Endothelial cell of umbilical vein (primary cell): Measurements from ENCODE around the gene METTL16. TPM values are rescaled to one million over a fixed set of nuclear protein-coding genes. Genes with fewer than 3 reads are reported as not detected.

ENCODE experiments used
- BruUV-seq: library from RNA; stranded (reverse); fragments of 400-500 nt; replicated peaks from 2 replicates; lab custom pipeline; 2021; lab: Mats Ljungman, UMichigan
- CTCF ChIA-PET: fragments of 300-600, 350-600 bp; sonication (Branson Sonifier 250); formaldehyde crosslinking; loops from one replicate; lab custom pipeline; 2021; ENCODE audit warnings: antibody characterized with exemption, inconsistent platforms; lab: Charles Lee
- POLR2A ChIA-PET: fragments of 300-600, 350-600 bp; sonication (Branson Sonifier 250); formaldehyde crosslinking; loops from one replicate; lab custom pipeline; 2021; ENCODE audit warnings: antibody characterized with exemption, inconsistent platforms; lab: Charles Lee
- DNase-seq: peaks from one replicate; pipeline ENCODE4 v3.0.0-alpha.2; 2011; ENCODE audit warnings: low read depth, low spot score
- FAIRE-seq: peaks from 2 replicates; lab custom pipeline; 2011; peaks lifted over from hg19 to GRCh38; lab: Jason Lieb, UNC
- H2AFZ ChIP-seq: 2 replicates; pipeline ENCODE4 v1.6.0; 2012; ENCODE audit warnings: low read depth, low read length, control low read depth, inconsistent platforms
- H3K27ac ChIP-seq: 2 replicates; pipeline ENCODE4 v1.5.1; 2011; ENCODE audit warnings: low read depth, mild to moderate bottlenecking, control low read depth, low read length, moderate library complexity; ENCODE audit not compliant: insufficient read depth
- H3K27me3 ChIP-seq, 2 experiments: 2 replicates each; pipeline versions ENCODE4 v1.6.0 to v1.6.1; 2011; ENCODE audit warnings: low read length in 2 of 2, mixed read lengths in 1 of 2; ENCODE audit not compliant: control insufficient read depth in 2 of 2, insufficient read depth in 2 of 2
- H3K36me3 ChIP-seq, 2 experiments: 2 replicates in 1 of 2; 3 replicates in 1 of 2; pipeline ENCODE4 v1.5.1; 2011; ENCODE audit warnings: low read length in 2 of 2, mild to moderate bottlenecking in 1 of 2, moderate library complexity in 1 of 2; ENCODE audit not compliant: control insufficient read depth in 2 of 2, insufficient read depth in 2 of 2; ENCODE audit errors: extremely low read depth in 1 of 2
- H3K4me1 ChIP-seq: 3 replicates; pipeline ENCODE4 v1.5.1; 2011; ENCODE audit warnings: mild to moderate bottlenecking, low read length; ENCODE audit not compliant: control insufficient read depth, insufficient read depth; ENCODE audit errors: extremely low read depth
- H3K4me2 ChIP-seq: 2 replicates; pipeline ENCODE4 v1.6.1; 2011; ENCODE audit warnings: low read length, control low read depth, mixed read lengths; ENCODE audit not compliant: insufficient read depth
- H3K4me3 ChIP-seq, 3 experiments: fragments of 200-600 bp in 1 of 3; sonication (generic), shearing (Covaris generic) in 1 of 3; replicated peaks in 1 of 3; 2 replicates each; pipeline ENCODE4 v1.5.1; 2011 to 2016; ENCODE audit warnings: control low read depth in 3 of 3, low read length in 3 of 3, mild to moderate bottlenecking in 2 of 3, inconsistent platforms in 1 of 3, low read depth in 1 of 3, moderate library complexity in 1 of 3; ENCODE audit not compliant: insufficient read depth in 1 of 3
- H3K79me2 ChIP-seq: 2 replicates; pipeline ENCODE4 v1.6.0; 2012; ENCODE audit warnings: low read length, inconsistent platforms; ENCODE audit not compliant: control insufficient read depth, insufficient read depth
- H3K9ac ChIP-seq: replicated peaks from 2 replicates; pipeline ENCODE3; 2011; ENCODE audit warnings: low read length, control low read depth; ENCODE audit not compliant: insufficient read depth; ENCODE audit errors: extremely low read depth
- H3K9me1 ChIP-seq: replicated peaks from 3 replicates; pipeline ENCODE4 v1.6.0; 2011; ENCODE audit warnings: mild to moderate bottlenecking, low read length; ENCODE audit not compliant: control insufficient read depth, insufficient read depth; ENCODE audit errors: extremely low read depth
- H3K9me3 ChIP-seq: replicated peaks from 2 replicates; pipeline ENCODE4 v1.5.1; 2012; ENCODE audit warnings: low read length, inconsistent platforms; ENCODE audit not compliant: control insufficient read depth, insufficient read depth
- H4K20me1 ChIP-seq: replicated peaks from 2 replicates; pipeline ENCODE3; 2011; ENCODE audit warnings: mild to moderate bottlenecking, low read length; ENCODE audit not compliant: control insufficient read depth, insufficient read depth; ENCODE audit errors: extremely low read depth
- EZH2 ChIP-seq: IDR thresholded peaks from 2 replicates; pipeline ENCODE4 v1.6.1; 2012; ENCODE audit warnings: borderline replicate concordance, low read depth, mild to moderate bottlenecking, moderate library complexity, low read length, inconsistent platforms; ENCODE audit not compliant: severe bottlenecking
- FOS ChIP-seq: IDR thresholded peaks from 2 replicates; pipeline ENCODE4 v1.6.1; 2011; ENCODE audit warnings: mild to moderate bottlenecking, low read length, moderate library complexity, borderline replicate concordance; ENCODE audit not compliant: insufficient read depth
- GATA2 ChIP-seq: IDR thresholded peaks from 2 replicates; pipeline ENCODE4 v1.7.0; 2011; ENCODE audit warnings: low read depth, mild to moderate bottlenecking, moderate library complexity, mixed read lengths, low read length; ENCODE audit not compliant: insufficient read length, insufficient read depth
- JUN ChIP-seq: IDR thresholded peaks from 2 replicates; pipeline ENCODE4 v1.6.1; 2011; ENCODE audit warnings: borderline replicate concordance, low read depth; ENCODE audit not compliant: insufficient read length, insufficient read depth
- MYC ChIP-seq: IDR thresholded peaks from one replicate; pipeline ENCODE4 v1.6.1; 2011; ENCODE audit warnings: mild to moderate bottlenecking, low read depth, low read length
- POLR2A ChIP-seq: IDR thresholded peaks from 2 replicates; pipeline ENCODE4 v1.6.1; 2012; ENCODE audit warnings: low read depth, mild to moderate bottlenecking, control low read depth, low read length
- POLR2AphosphoS5 ChIP-seq: IDR thresholded peaks from 2 replicates; pipeline ENCODE4 v1.6.1; 2012; ENCODE audit warnings: low read depth, mild to moderate bottlenecking, control low read depth, low read length, moderate library complexity; ENCODE audit not compliant: insufficient read depth
- dilution Hi-C: fragments of 300-500 bp; cut with MboI; formaldehyde crosslinking; loops from one replicate; pipeline ENCODE4 v1.15.0; 2019; ENCODE audit warnings: low sequenced_read_pairs; ENCODE audit not compliant: extremely low pct_ligation_motif_present
- intact Hi-C: fragments of 100-400 bp; cut with micrococcal nuclease; formaldehyde crosslinking; loops from one replicate; pipeline ENCODE4 v1.10.0; 2022
- polyA plus RNA-seq, 4 experiments: library from polyadenylated mRNA; depleted of rRNA in 3 of 4; stranded (reverse) in 3 of 4; unstranded in 1 of 4; fragments of >200 nt; gene quantifications; 2 replicates each; pipeline versions ENCODE4 v1.2.1 to v1.2.3, GENCODE V29; 2011 to 2012; ENCODE audit warnings: missing spikeins in 1 of 4
- total RNA-seq: library from RNA; stranded (reverse); gene quantifications from 2 replicates; pipeline ENCODE4 v1.2.3, GENCODE V29; 2021
- TF ChIP-seq, protein P1 (sequence below), 2 donors: IDR thresholded peaks; 1 replicate in 1 of 2; 2 replicates in 1 of 2; pipeline ENCODE4 v1.5.1; 2011; ENCODE audit warnings: low read length in 2 of 2, mild to moderate bottlenecking in 2 of 2, moderate library complexity in 2 of 2, control low read depth in 1 of 2, inconsistent platforms in 1 of 2, low read depth in 1 of 2; ENCODE audit not compliant: insufficient read depth in 1 of 2; ENCODE audit errors: extremely low read depth in 1 of 2
- TF ChIP-seq, protein P2 (sequence below): IDR thresholded peaks from 2 replicates; pipeline ENCODE4 v1.6.1; 2011; ENCODE audit not compliant: insufficient read depth, insufficient read length

The METTL16 gene
- total and polyA plus RNA-seq, 2 donors (not counting 3 experiments of a cell fraction or from before 2014, with no cell fraction given), result 11.0 to 24.7 TPM

DNA sequence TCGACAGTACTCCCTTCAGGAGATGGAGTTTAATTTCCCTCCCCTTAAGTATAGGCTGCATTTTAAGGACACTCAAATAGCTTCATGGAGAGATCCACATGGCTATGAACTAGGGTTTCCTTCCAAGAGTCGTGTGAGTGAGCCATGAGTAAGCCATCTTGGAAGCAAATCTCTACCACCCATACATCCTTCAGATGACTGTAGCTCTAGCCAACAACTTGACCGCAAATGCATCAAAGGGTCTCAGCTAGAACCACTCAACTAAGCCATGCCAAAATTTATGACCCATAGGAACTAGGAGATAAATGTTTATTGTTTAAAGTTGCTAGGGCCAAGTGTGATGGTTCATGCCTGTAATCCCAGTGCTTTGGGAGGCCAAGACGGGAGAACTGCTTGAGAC lies 43.4 kb downstream of the METTL16 start:
- ChIA-PET POLR2A (no interaction called here), CTCF (no interaction called here)
- DNase-seq (no peak), FAIRE-seq (no peak)
- Histone ChIP-seq H3K9ac (no peak overlapping the region), H4K20me1 (no peaks in the 10 kb centered on the region), H3K27me3 (no peaks in the 10 kb centered on the region), H2AFZ (no peak overlapping the region), H3K4me2 (no peak overlapping the region), H3K4me1 (no peaks in the 10 kb centered on the region), H3K79me2 (no peaks in the 10 kb centered on the region), H3K9me1 (no peaks in the 10 kb centered on the region), H3K36me3 (peaks cover 4 to 9% of the 10 kb centered on the region in 2 experiments), H3K9me3 (no peaks in the 10 kb centered on the region), H3K4me3 (no peak overlapping the region), H3K27ac (no peak overlapping the region)
- intact Hi-C loops, result no loop called here
- no TSS peak for BruUV-seq
- TF ChIP-seq JUN, result no peak
- no peak for TF ChIP-seq FOS
- TF ChIP-seq, protein P1, sequence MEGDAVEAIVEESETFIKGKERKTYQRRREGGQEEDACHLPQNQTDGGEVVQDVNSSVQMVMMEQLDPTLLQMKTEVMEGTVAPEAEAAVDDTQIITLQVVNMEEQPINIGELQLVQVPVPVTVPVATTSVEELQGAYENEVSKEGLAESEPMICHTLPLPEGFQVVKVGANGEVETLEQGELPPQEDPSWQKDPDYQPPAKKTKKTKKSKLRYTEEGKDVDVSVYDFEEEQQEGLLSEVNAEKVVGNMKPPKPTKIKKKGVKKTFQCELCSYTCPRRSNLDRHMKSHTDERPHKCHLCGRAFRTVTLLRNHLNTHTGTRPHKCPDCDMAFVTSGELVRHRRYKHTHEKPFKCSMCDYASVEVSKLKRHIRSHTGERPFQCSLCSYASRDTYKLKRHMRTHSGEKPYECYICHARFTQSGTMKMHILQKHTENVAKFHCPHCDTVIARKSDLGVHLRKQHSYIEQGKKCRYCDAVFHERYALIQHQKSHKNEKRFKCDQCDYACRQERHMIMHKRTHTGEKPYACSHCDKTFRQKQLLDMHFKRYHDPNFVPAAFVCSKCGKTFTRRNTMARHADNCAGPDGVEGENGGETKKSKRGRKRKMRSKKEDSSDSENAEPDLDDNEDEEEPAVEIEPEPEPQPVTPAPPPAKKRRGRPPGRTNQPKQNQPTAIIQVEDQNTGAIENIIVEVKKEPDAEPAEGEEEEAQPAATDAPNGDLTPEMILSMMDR (IDR thresholded peaks at IDR 0.05; ENCODE audit: extremely low read depth in 1 of 2, insufficient read depth in 1 of 2, low read depth in 1 of 2, low read length in 2 of 2), result no peak
- no peak for TF ChIP-seq MYC
- TF ChIP-seq GATA2, result no peak
- TF ChIP-seq, protein P2, sequence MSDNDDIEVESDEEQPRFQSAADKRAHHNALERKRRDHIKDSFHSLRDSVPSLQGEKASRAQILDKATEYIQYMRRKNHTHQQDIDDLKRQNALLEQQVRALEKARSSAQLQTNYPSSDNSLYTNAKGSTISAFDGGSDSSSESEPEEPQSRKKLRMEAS, result no peak
- TF ChIP-seq POLR2A, result no peak
- no peak for TF ChIP-seq POLR2AphosphoS5
- no peak for TF ChIP-seq EZH2
- dilution Hi-C loops, result no loop called here
